ENCODE data around the gene LRFN2.

Gene LRFN2

GRCh38 chr6:40542175-40542764 lies 44.9 kb downstream of the LRFN2 start:
- no peak for DNase-seq

DNA sequence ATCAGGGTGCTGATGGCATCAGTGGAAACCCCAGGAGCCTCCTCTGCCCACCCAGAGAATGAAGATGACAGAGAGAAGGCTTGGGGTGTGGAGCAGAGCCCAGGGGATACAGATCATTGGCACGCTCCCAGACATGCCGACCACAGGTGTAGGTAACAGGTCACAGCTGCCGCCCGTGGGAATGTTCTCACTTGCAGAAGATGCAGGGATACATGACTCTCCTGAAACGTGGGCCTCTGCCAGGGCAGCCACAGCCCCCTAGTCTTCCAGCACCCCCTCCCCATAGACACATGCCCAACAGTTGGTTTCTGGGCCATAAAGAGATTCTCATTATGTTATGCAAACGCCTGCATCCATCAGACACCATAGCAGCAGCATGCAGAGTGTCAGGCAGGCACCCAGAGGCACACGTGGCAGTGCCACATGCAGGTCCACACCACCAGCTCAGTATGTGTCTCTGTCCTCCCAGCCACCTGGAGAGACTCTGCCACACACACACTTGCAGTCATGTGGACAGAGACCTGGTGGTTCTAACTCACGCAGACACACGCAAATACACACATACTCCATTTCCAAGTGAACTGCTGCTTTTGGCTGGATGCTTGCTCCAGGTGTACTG lies 45.5 kb downstream of the LRFN2 start:
- DNase-seq, result no peak

DNA sequence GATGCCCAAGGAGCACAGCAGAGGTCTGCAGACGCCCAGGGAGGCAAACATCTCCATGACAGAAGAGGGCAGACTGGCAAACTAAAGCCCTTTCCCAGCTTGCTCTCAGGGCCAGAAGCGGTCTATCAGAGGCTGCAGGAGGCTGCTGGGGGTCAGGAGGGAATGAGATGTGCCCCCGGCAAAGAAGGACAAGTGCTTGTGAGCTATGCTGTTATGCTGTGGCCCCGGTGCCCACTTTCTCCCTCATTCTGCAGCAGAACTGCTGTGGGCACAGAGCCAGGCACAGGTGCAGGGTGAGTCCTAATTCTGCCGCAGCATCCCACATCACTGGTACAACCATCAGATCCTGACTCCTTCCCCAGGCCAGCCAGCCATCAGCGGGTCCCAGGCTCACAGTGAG lies 46.4 kb downstream of the LRFN2 start:
- DNase-seq, result no peak

- no peak for DNase-seq
Measured at GRCh38 chr6:40539853-40540252, 47.3 kb downstream of the LRFN2 start.

DNA sequence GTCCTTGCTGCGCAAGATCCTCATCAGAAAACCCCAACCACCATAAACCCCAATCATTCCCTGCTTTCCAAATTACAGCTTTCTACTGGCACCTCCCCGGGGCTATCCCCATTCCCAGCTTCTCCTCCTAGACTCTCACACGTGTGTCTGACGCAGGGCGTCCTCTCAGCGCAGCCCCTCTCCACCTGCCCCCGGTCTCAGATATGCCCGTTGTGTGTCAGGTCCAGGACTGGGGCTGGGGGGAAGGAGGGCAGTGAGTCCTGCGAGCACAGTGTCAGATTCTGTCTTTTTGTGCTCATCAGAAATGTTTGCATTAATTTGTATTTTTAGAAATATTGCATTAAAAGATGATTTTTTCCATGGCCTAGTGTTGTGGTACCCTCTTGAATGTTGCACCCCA lies 48.6 kb downstream of the LRFN2 start:
- DNase-seq, result no peak

DNA sequence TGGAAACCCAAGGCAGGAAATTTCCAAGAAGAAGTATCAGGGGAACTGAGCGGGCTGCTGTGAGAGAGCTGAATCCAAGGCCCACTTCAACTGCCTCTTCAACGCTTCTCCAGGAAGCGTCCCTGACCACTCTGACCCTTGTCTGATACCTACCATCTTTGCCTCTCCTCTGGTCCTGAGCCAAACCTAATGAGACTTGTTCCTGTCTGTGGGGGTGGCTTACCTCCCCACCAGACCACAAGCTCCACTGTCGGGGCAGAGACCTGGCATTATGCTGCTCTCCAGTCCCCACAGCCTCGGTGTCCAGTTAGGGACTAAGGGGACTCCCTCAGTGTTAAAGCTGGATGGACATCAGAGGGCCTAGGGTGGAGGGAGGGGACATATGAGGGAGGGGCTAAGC lies 49.7 kb downstream of the LRFN2 start:
- no peak for DNase-seq

DNA sequence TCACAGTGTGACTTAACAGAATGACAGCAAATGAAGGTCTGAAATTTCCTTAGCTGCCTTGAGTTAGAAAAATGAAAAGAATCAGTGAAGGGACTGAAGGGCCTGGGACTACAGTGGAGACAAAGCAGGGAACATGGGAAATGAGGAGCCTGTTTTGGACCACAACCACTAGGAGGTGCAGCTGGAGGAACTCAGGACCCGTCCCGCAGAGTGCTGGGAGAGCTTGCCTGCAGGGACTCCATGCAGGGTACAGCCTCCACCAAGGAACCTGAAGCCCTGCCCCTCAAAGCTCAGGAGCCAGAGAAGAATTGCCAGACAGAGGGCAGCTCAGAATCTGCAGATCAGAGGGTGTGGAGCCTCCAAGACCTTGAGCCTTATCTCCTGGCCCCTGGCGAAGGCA lies 50.7 kb downstream of the LRFN2 start:
- DNase-seq, result no peak

DNA sequence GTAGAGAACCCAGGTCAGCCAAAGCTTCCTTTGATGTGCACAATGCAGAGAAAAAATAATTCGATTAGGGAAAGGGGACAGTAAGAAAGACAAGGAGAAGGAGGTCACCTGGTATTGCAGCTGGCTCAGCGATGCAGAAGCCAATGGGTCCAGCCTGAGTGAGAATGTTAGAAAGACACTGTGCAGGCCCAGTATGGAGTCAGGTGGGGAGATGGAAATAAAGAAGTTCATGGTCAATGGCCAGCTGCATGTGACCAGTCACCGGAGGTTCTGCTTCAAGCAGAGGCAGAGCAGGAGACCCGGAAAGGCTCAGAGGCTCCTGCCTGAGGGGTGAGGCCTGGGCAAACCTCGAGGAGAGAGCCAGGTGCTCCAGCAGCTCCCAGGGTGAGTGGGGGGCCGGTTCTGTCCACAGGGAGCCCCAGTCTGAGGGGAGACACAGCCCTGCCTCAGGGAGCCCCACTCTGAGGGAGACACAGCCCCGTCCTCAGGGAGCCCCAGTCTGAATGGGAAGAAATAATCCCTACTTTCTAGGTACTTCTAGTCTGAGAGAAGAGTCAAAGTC lies 51.3 kb downstream of the LRFN2 start:
- no peak for DNase-seq

DNA sequence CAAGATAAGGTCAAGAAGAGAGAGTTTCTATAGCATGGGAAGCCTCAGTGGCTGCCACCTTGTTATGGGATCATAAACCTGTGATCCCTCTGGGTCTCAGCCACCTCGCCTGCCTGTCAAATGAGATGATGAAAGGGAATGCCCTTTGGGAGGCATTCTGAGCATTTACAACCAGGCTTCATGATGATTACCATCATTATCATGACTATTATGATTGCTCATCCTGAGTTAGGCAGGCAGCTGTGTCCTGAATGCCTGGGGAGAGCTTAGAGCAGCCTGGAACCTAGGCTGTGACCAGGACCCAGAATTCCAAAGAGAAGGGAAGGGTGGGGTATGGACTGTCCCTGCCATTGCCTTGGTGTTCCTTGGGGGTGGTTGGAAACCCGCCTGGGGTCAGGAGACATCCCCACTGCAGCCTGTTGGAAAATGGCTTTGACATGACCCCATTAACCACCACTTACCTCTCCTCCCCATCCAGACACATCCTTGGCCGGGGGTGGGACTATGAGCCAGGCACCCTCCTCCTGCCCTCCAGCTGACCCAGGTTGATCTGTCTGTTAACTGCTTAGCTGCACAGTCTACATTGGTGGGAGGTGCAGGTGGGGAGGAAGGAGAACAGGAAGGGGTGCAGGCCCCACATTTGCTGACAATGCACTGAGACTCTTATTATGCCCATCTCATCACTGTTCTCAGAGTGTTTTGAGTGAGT lies 51.9 kb downstream of the LRFN2 start:
- DNase-seq, result no peak

GRCh38 chr6:40532349-40533000 lies 54.7 kb downstream of the LRFN2 start:
- no peak for DNase-seq

- DNase-seq, result no peak
Measured at GRCh38 chr6:40529919-40530318, 57.2 kb downstream of the LRFN2 start.

- no peak for DNase-seq
Measured at GRCh38 chr6:40529040-40529439, 58.1 kb downstream of the LRFN2 start.

DNA sequence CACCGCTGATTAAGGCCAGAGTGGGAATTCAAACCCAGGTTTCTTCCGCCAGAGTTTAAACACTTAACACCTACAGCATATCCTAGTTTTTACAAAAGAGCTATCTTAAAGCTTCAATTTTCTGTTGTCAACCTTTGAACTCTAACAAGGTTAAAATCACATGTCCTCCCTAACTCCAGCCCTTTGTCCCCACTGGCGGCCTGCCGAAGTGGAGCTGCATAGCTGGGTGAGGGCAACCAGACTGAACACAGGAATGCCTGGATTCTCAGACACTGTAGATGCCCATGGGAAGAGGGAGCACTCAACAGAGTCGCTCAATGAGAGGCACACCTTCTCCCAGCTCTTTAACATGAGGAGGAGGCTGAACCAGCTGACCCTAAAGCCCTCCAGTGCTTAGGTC lies 59.1 kb downstream of the LRFN2 start:
- no peak for DNase-seq

DNA sequence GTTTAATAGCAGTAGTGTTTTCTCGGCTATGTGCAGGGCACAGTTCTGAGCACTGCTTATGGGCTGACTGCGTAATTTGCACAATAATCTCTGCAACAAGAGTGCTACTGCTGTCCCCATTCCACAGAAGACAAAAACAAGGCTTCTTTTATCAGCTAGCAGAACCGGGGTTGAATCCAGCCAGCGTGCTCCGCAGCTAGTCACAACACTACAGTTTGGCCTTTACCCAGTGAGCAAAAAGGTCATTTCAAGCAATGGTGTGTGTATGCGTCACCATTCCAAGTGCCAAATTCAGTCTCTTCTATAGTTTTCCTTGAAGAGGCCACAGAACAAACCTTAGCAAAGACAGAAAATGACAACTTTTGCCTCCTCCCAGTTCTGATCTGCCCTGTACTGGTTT lies 61.1 kb downstream of the LRFN2 start:
- DNase-seq, result no peak

- DNase-seq, result no peak
Measured at GRCh38 chr6:40524797-40525585, 62.2 kb downstream of the LRFN2 start.

DNA sequence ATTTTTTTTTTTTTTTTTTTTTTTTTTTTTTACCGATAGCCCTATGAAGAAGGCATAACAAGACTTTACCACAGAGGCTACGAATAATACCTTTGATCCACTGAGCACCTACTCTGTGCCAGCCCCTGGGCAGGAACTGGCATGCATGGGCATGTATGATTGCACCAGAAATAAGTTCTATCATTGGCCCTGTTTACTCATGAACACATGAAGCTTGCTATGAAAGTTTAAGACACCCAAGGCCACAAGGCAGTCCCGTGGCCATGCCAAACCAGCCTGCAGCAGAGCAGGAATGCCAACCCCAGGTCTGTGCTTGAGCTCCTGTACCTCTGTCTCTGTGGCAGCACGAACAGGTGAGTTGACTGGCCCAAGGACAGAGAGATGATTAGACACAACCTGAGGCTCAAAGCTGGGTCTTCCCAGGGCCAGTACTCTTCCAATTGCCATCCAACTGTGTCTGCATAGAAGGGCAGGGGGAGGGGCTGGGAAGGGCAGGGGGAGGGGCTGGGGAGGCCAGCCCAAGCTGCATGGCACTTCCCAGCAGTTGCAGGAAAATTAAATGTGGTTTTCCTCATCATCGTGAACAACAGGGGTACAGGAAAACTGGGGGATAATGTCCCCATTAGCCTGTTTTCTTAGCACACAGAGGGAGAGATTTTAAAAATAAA lies 63.5 kb downstream of the LRFN2 start:
- no peak for DNase-seq

GRCh38 chr6:40521496-40521895 lies 65.7 kb downstream of the LRFN2 start:
- DNase-seq, result no peak

DNA sequence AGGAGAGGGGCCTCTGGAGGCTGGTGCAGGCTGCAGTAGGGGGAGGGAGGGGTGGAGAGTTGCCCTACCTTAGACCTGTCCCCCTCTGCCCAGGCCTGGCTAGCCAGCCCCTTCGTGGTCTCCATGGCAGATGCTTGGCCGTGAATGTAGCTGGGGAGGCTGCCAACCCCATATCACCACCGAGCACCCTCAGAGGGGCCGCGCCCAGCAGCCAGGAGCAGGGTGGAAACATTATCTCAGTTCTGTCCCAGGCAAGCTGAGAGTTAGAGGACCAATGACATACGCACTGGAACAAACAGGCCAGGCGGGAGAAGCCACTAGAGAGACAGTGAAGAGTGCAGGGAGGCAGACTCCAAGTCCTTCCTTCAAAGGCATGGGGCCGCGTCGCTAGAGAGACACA lies 66.5 kb downstream of the LRFN2 start:
- DNase-seq, result no peak

- no peak for DNase-seq
Measured at GRCh38 chr6:40520084-40520483, 67.1 kb downstream of the LRFN2 start.

DNA sequence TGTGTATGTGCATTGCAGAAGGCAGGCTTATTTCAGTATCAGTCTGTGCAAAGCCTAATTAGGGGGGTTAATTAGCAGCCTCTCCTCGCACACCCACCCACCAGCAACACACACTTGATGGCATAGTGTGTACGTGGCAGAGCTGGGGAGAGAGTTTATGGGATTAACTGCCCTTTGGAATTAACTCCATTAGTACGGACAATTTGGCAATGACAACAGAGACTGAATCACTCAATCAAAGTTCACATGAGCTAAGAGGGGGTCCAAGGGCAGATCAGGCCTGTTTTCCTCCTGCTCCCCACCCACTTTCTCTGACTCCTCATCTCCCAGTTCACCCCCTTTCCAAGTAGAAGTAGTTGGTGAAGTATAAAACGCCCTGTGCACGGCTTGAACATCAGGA lies 69.5 kb downstream of the LRFN2 start:
- DNase-seq, result no peak

DNA sequence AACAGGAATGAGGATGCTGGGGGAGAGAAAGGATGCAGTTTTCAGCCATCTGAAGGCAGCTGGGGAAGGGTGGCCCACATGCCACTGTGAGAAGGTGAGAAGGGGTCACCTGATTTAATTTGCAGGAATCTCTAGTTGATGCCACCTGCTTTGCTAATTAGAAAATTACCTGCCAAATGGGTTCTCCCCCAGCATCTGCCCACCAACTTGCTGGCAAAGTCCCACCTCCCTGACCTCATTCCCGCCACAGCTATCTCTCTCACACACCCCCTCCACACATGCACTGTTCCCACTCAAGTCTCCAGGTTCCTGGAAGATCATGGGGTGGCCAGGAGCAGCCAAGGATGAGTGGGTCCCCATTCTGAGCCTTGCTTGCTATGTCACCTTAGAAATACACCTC lies 70.7 kb downstream of the LRFN2 start:
- no peak for DNase-seq

DNA sequence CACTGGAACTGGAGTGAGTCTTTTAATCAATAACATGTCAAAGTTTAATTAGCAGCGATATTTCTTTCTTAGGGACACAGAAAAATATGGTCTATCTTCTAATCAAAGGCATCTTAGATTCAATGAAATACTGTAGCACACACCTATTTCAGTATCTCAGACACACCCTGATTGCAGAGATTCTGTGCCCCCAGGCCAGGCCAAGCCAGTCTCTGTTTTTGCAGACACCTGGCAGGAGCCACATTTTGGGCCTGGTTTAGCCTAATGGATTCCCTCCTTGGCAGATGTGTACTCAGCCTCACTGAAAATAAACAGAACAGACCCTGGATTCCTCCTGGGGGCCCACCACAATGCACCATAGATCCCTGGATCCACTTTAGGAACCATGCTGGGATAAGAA lies 74.8 kb downstream of the LRFN2 start:
- DNase-seq, result no peak
